Pancreas (tissue), 10 donors: ENCODE measurements around the gene ST8SIA1. TPM values are rescaled to one million over a fixed set of nuclear protein-coding genes. Genes with fewer than 3 reads are reported as not detected.

Source experiments
- ATAC-seq, 4 donors: fragments of 200-7000 bp; cut with Tn5 transposase; one replicate each; pipeline versions ENCODE4 v1.8.0 to v1.9.1; 2020; ENCODE audit warnings: mild to moderate bottlenecking in 4 of 4, moderate library complexity in 4 of 4
- DNase-seq, 6 donors: peaks; one replicate each; pipeline ENCODE4 v3.0.0-alpha.2; 2020
- FAIRE-seq: peaks from 2 replicates; lab custom pipeline; 2012; peaks lifted over from hg19 to GRCh38; lab: Jason Lieb, UNC
- H3K27ac ChIP-seq, 4 donors: fragments of 200-600 bp; sonication (generic); 1 replicate in 3 of 4; 2 replicates in 1 of 4; pipeline versions ENCODE4 v1.5.0 to v1.8.0; 2020
- H3K27me3 ChIP-seq, 4 donors: fragments of 200-600 bp; one replicate each; pipeline ENCODE4 v1.8.0; 2021
- H3K36me3 ChIP-seq, 3 donors: fragments of 200-600 bp; sonication (generic) in 1 of 3; one replicate each; pipeline versions ENCODE4 v1.5.0 to v1.8.0; 2020 to 2021
- H3K4me1 ChIP-seq, 3 donors: fragments of 200-600 bp; one replicate each; pipeline ENCODE4 v1.8.0; 2021
- H3K4me3 ChIP-seq, 4 donors: fragments of 200-600 bp; sonication (generic) in 2 of 4; one replicate each; pipeline versions ENCODE4 v1.5.0 to v1.8.0; 2020 to 2021
- H3K9me3 ChIP-seq, 4 donors: fragments of 200-600 bp; one replicate each; pipeline ENCODE4 v1.8.0; 2021
- CTCF ChIP-seq, 4 donors: fragments of 200-600 bp; sonication (generic) in 3 of 4; IDR thresholded peaks; one replicate each; pipeline versions ENCODE4 v1.5.0 to v1.8.0; 2021; ENCODE audit warnings: antibody characterized with exemption in 4 of 4
- WGBS, 2 donors: extraction: QIAGEN DNeasy Blood & Tissue Kit; methylation state at CpG; one replicate each; pipeline ENCODE4 v1.1.7; 2013; 5-methylcytosine and 5-hydroxymethylcytosine counted together
- intact Hi-C, 3 donors: fragments of 100-400 bp; cut with DNase I; formaldehyde crosslinking; loops; one replicate each; pipeline versions ENCODE4 v1.11.1 to v1.14.2; 2022
- polyA plus RNA-seq, 2 donors: library from polyadenylated mRNA; stranded (reverse); fragments of 200-250 nt; gene quantifications; one replicate each; pipeline ENCODE4 v1.2.3, GENCODE V29; 2013
- total RNA-seq, 6 donors: library from RNA; stranded (reverse); fragmentation: NEBNext Ultra II Directional in 4 of 6; extraction: Animal tissue kit (Norgen Biotek cat#: 25700) in 4 of 6; gene quantifications; one replicate each; pipeline versions ENCODE4 v1.2.1 to v1.2.4, GENCODE V29; 2021 to 2023
- donor health status: healthy with polysubstance abuse.
- donor health status: DM: no; HTN: no; CAD: no; lungs with moderate emphysema.
- donor health status: DM: no; HTN: no; CAD: no.
- donor health status: control.
- donor health status: control.
- donor health status: Bipolar disorder and iron deficiency.
- donor health status: DM: yes; HTN: yes; CAD: no.
- donor health status: DM: no; HTN: no; CAD: no.
- donor health status: DM: no; HTN: no; CAD: no.
- donor health status: DM: yes; HTN: yes; CAD: no.

ST8SIA1 gene
- total and polyA plus RNA-seq, 8 donors, result 0.38 to 1.5 (median 0.88) TPM; not detected in 2

GRCh38 chr12:22204391-22204790 is 130.1 kb downstream of the ST8SIA1 start:
- Histone ChIP-seq H3K4me3 (no peak overlapping the region), H3K9me3 (no peaks in the 10 kb centered on the region), H3K36me3 (no peaks in the 10 kb centered on the region), H3K4me1 (no peaks in the 10 kb centered on the region), H3K27me3 (no peaks in the 10 kb centered on the region), H3K27ac (no peak overlapping the region)
- no peak for FAIRE-seq
- DNase-seq, result no peak
- 68 to 77% methylated on average over 1 of the region's 1 CpG for WGBS, 2 donors
- TF ChIP-seq CTCF (IDR thresholded peaks at IDR 0.05), result no peak
- intact Hi-C loops, result no loop called here
- ATAC-seq, result no peak

- WGBS, 2 donors, result 64 to 80% methylated on average over 5 of the region's 5 CpGs
- DNase-seq, result no peak
- H3K4me1 ChIP-seq, result no peaks in the 10 kb centered on the region
- no peak for ATAC-seq
- no peak for TF ChIP-seq CTCF (IDR thresholded peaks at IDR 0.05)
- H3K9me3 ChIP-seq, result no peaks in the 10 kb centered on the region
- no peak overlapping the region for H3K4me3 ChIP-seq
- no peak overlapping the region for H3K27ac ChIP-seq
- FAIRE-seq, result no peak
- H3K36me3 ChIP-seq, result no peaks in the 10 kb centered on the region
- no peaks in the 10 kb centered on the region for H3K27me3 ChIP-seq
- intact Hi-C loops, result no loop called here
Observed at GRCh38 chr12:22202847-22203246, 131.7 kb downstream of the ST8SIA1 start.

GRCh38 chr12:22201101-22201500 is 133.4 kb downstream of the ST8SIA1 start:
- Histone ChIP-seq H3K4me3 (no peak overlapping the region), H3K9me3 (no peaks in the 10 kb centered on the region), H3K36me3 (no peaks in the 10 kb centered on the region), H3K4me1 (no peaks in the 10 kb centered on the region), H3K27me3 (no peaks in the 10 kb centered on the region), H3K27ac (no peak overlapping the region)
- no peak for FAIRE-seq
- no peak for DNase-seq
- intact Hi-C loops, result no loop called here
- no peak for TF ChIP-seq CTCF (IDR thresholded peaks at IDR 0.05)
- no peak for ATAC-seq
- WGBS, 2 donors, result 50 to 67% methylated on average over 3 of the region's 3 CpGs

- Histone ChIP-seq H3K36me3 (no peaks in the 10 kb centered on the region), H3K27ac (no peak overlapping the region), H3K27me3 (no peaks in the 10 kb centered on the region), H3K4me3 (no peak overlapping the region), H3K9me3 (no peaks in the 10 kb centered on the region), H3K4me1 (no peaks in the 10 kb centered on the region)
- 53 to 87% methylated on average over 1 of the region's 1 CpG for WGBS, 2 donors
- DNase-seq (no peak), ATAC-seq (no peak), FAIRE-seq (no peak)
- TF ChIP-seq CTCF (IDR thresholded peaks at IDR 0.05), result no peak
- intact Hi-C loops, result no loop called here
Observed at GRCh38 chr12:22196236-22196635, 138.3 kb downstream of the ST8SIA1 start.

GRCh38 chr12:22190969-22191368 is 143.5 kb downstream of the ST8SIA1 start:
- no peak for ATAC-seq
- no peaks in the 10 kb centered on the region for H3K27me3 ChIP-seq
- FAIRE-seq, result no peak
- WGBS, 2 donors, result 21 to 38% methylated on average over 1 of the region's 1 CpG
- H3K27ac ChIP-seq, result no peak overlapping the region
- no peak for DNase-seq
- no peaks in the 10 kb centered on the region for H3K4me1 ChIP-seq
- no peak overlapping the region for H3K4me3 ChIP-seq
- H3K36me3 ChIP-seq, result no peaks in the 10 kb centered on the region
- no peaks in the 10 kb centered on the region for H3K9me3 ChIP-seq
- TF ChIP-seq CTCF (IDR thresholded peaks at IDR 0.05), result no peak
- intact Hi-C loops, result no loop called here
